Activated T-cell treated with anti-CD3 and anti-CD28 coated beads for 4 hours (primary cell): ENCODE results near the gene CLCA4.
"Not testable (repeated sequence)": the region's sequence is repeated elsewhere in the genome, so short reads cannot be mapped to it uniquely, and the experiment has no call there.

Experiments
- DNase-seq: peaks from one replicate; pipeline ENCODE4 v3.0.0-alpha.2; 2020

The CLCA4 gene

DNA sequence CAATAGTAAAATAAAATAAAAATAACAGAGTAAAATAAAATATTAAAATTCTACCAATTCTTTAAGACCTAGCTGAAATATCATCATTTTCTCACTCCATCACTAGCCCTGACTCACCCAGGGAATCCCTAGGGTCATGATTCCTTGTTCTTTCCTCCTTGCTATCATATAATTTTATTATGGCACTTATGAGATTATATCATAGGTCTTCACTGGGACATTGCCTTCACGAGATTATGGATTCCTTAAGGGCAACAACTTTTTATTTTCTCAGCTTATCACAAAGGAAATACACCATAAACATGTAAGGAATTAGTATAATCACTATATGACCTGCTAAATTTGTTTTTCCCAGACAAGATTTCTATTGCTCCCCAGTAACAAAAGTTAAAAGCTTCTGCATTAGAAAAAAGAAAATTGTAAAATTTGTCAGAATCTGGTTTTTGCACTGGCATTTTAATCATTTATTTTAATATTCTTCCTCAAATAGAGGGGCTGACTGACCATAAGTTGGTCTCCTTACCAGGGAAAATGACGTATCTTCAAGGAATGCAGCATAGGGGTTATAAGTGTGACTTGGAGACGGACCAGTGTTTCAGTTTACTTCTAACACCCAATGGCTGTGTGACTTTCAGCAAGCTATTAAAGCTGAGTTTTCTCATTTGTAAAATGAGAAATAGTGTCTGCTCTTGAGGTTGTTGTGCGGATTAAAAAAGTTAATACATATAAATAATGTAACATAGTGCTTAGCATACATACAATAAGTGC is 8.8 kb upstream of the CLCA4 start:
- DNase-seq = no peak

DNA sequence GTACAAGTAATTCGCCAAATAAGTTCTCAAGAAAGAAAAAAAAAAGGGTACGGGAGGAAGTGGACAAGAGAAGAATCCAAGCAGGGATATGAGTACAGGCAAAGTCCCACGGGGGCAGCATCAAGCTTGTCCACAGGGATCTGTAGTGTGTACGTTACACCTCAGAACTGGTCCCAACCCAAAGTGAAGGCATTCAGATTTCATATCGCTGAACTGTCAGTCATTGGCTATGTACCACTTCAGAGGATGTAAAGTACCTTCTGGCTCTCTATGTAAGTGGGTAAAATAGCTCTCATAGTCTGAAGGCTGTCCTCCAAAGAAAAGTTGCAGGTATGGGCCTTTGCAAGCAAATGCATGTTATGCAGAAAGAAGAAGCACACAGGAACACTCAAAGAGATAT is 8.1 kb upstream of the CLCA4 start:
- DNase-seq = no peak

DNA sequence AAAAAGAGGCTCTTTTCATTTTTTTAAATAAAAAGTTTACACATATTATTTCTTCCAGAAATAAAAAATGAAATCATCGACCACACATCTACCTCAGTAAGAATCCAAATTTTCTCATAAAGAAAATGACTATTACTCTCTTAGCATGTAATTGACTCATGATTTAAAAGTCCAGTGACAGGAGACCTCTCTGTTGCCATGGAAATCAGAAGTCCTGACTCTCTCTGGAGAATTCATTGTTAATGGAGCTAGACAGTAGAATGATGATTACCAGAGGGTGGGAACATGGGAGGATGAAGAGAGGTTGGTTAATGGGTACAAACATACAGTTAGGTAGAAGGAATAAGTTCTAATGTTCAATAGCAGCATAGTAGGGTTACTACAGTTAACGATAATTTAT is 5.0 kb upstream of the CLCA4 start:
- DNase-seq = no peak

DNA sequence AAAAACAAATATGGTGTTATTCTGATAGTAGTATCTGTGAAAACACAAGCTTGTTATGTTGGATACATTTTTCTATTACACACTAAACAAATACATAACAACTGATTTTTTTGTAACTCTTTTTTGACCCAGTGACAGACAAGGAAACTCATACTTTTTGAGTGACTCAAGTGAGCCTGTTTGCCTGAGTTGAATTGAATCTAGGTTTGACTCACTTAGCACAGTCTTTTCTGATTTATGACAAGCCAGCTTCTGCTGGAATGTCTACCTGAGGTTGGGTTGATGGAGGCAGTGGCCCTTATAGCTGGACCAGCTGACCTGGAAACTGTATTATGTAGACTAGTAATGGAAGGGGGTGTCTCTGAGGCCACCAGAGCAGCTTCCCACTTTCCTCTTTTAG is 4.2 kb upstream of the CLCA4 start:
- DNase-seq = no peak

DNA sequence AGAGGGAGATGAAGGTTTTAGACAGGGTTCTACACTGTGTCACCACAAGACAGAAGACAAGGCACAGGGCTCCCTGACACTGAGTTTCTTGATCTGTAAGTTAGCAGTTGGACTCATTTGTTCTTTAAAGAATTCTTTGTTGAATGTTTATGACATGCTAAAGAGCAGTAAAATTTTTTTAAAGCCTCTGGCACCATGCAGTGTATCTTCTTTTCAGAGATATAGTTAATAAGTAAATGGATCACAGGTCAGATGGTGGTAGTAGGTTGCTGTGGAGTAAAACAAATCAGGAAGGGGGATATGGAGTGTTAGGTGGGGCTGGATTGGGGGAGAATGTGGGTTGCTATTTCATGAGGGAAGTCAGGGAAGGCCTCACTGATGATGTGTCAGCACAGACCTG is 2.0 kb downstream of the CLCA4 start:
- no peak for DNase-seq

DNA sequence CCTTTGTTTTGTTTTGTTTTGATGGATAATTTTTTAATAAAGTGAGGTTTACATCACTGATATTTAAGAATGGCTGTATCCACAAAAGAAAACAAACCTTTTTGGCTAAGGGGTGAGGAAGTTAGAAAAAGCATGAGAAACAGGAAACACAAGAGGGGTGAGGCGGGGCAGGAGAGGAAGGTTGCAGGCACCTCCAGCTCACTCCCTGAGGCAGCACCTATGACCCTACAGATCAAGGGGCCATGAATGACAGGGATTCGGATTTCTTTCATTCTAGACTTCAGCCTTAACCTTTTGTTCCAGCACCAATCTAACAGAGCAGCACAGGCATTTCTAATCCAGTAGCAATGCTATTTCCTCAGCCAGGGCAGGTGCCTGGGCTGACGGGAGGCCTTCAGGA is 4.4 kb downstream of the CLCA4 start:
- no peak for DNase-seq

DNA sequence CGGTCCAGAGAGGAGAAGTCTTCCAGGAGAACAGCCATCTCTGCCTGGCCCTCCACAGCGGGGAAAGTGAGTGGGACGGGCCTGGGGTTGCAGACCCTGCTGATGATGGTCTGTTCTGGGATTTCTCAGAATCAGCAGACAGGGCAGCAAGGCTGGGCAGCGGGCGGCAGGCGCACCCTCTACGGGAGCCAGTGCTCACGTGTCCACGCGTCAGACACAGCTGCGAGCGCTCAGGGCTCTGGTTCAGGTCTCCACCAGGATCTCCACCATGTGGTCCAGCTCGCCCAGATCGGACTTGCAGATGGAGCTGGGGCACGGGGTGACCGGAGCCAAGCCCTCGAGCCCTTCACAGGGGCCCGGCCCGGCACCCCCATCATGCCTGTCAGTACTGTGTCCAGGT is 5.5 kb downstream of the CLCA4 start:
- DNase-seq = no peak

DNA sequence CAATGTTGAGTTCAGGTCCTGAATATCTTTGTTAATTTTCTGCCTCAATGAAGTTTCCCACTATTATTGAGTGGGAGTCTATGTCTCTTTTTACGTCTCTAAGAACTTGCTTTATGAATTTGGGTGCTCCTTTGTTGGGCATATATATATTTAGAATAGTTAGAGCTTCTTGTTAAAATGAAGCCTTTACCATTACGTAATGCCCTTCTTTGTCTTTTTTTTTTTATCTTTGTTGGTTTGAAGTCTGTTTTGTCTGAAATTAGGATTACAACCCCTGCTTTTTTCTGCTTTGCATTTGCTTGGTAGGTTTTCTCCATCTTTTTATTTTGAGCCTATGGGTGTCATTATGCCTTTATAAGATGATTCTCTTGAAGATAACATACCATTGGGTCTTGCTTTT is 10.9 kb downstream of the CLCA4 start:
- no peak for DNase-seq

DNA sequence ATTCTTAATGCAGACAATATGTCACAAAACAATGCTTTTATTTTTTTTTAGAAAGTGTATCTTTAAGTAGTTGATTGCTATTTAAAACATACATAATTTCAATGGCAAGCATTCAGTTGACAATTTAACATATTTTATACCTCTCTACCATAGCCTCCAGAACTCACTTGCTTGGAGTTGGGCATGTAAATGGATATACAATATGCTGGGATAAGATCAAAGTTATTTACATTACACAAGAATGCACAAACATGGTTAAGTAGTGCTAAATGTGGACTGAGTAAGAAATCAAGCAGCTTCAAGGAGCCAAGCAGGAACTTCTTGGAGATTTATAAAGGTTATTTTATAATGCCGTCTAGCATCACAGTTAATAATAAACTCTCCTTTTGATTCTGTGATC is 17.0 kb downstream of the CLCA4 start:
- no peak for DNase-seq

DNA sequence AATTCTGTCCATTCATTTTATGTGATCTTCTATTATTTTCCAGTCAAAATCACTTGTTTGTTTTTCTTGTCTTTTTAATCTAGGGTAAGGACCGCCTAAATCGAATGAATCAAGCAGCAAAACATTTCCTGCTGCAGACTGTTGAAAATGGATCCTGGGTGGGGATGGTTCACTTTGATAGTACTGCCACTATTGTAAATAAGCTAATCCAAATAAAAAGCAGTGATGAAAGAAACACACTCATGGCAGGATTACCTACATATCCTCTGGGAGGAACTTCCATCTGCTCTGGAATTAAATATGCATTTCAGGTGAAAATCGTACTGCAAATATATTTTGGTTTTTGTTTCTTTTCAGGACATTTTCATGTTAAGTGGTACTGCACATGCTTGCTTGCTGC is 20.5 kb downstream of the CLCA4 start:
- DNase-seq = no peak

DNA sequence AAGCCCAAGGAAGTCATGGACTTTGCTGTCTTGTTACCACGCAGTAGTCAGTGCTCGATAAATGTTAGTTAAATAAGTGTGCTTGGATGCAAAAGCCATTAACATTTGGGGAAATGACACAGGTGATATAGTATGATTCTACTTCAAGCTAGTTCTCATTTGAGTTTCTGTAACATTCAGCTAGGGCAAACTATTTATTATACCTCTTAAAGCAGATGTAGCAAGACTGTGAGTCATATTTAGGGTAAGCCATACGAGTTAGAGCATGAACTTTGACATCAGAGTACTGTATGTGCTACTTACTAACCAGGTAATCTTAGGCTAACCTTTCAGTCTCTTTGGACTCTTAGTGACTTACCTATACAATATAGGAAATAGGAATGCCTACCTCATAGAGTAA is 21.0 kb downstream of the CLCA4 start:
- no peak for DNase-seq

DNA sequence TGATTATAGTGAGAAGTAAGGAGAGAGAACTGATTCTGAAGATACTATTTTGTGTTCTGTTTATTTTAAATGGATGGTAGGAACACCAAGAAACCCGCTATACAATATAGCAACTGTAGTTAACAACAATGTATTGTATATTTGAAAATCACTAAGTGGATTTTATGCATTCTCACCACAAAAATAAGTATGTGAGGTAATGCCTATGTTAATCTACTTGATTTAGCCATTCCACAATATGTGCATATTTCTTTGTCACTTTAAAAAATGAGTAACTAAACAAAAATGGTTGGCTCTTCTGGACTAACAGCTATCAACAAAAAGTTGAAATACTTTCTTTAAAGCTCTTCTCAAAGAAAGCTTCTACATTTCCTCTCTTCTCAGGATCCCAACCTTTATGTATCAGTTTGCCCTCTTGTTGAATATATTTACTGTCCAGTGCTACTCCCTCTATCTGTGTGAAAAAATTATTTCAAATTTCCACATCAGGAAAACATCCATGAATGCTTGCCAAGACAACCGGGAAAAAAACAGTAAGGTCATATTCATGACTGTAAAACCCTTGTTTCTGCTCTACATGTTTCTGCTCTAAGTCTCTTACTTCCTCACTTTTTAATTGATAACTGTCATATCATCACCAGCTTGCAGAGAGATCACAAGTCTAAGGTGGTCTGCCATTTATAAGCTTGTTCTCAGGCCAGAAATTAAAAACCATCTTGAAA is 27.0 kb downstream of the CLCA4 start:
- DNase-seq = no peak

DNA sequence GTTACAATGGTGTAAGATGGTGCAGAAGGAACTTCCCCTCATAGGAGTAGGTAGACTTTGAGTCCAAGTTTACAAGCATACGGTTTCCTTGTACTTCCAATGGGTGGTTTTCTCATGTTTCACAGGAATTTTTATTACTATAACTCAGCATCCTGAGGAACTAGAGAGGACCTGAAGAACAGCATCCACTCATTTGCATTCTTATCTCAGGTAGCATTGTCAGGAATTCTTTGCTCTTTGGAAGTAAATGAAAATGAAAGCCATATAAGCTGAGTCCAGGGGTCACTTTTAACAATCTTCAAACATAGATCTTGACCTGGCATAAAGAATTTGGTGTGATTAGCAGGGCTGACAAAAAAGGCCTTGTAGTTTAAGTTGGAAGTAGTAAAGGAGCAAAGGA is 34.4 kb downstream of the CLCA4 start:
- DNase-seq = no peak

DNA sequence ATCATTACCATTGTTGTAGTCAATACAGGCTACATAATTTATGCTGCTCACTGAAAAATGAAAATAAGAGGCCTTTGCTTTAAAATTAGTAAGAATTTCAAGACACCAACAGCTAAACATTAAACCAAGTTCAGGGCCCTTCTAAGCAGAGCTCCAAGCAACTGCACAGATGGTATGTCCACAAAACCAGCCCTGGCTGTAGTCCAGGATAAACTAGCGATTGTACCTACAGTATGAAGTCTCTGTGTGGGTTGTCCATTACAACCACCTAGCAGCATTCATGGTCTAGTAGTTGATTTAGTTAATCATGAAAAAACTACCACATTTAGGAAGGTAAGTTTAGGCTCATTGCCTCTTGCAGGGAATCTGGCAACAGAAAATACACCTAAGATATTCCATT is 35.3 kb downstream of the CLCA4 start:
- DNase-seq = no peak

DNA sequence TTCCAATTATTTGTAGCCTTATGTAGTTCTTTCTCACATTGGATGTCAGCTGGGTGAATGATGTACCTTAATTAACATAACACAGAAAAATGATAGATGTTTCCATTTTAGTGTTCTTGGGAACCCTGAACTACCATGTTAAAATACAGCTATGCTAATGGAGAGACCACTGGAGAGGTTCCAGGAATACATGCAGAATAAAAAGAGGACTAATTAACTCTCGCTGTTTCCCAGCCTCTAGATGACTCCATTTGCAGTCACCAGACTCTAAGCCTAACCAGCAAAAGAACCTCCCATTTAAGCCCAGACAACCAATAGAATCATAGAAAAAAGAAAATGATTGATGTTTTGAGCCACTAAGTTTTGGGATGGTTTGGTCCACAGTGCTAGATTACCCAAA is 36.2 kb downstream of the CLCA4 start:
- DNase-seq = no peak

DNA sequence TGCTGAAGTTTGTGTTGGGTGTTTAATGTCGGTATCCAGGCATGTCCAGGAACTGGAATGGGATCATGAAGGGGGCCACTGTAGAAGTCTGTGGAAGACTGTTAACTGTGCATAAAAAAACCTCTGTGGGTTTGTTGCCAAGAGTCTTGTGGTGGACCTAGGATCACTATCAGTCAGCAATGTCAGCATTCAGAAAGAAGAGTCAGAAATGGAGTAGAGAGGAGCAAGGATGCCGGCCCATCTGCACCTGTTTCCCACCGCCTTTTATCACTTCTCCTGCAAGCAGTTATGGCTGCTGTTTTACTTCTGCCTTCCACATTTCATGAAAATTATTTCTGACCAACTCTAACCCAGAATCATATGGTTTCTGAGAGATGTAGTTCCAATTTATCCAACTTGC is 36.7 kb downstream of the CLCA4 start:
- no peak for DNase-seq

DNA sequence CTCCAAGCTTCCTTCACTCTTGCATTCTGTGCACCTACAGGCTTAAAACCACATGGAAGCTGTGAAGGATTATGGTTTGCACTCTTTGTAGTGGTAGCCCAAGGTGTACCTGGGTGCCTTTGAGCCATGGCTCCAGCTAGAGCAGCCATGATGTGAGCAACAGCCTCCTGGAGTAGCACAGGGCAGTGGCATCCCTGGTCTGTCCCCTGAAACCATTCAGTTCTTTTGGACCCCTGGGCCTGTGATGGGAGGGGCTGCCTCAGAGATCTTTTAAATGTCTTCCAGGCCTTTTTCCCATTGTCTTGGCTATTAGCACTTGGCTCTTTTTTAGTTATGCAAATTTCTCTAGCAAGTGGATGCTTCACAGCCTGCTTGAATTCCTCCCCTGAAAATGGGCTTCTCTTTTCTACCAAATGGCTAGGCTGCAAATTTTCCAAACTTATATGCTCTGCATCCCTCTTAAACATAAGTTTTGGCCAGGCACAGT is 47.4 kb downstream of the CLCA4 start:
- DNase-seq = no peak

DNA sequence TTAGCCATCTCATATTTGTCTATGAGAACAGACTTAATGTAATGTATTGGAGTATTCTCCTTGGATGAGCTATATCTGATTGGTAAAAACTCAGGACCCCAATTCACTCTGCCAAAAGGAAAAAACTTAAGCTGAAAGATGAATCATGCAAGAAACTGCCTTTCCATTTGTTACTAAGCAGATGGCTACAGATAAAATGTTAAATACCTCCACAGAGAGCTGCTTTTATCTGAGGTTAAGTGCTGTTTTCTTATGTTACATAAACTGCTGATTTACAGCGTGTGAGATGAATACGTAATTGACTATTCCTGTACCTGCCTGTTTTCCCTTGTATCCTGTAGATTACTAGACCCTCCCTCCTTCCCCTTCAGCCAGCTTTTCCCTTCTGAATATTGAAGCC is 49.3 kb downstream of the CLCA4 start:
- DNase-seq = no peak

DNA sequence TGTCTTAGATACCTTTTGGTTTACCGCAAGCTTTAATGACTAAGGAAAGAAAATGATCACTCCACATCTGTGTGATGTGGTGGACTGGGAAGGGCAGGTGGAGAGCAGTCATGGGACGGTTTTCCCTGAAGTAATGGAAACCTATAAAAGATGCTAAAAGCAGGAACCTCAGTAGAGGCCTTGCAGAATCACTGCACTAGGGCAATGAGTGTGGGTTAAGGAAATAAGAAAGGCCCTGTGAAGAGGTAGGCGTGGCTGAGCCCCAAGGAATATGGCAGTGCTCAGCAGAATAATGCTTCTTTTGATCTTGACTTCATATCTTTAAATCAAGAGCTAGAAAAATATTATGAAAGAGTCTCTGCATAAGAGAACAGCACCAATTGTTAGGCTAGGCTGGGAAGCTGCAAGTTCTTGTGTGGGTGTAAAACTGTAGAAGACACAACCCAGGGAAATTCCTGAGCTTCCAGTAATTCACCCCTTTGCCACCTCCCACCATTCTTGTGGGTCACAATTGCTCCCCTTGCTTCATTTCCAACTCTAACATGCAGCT is 49.9 kb downstream of the CLCA4 start:
- DNase-seq = no peak

DNA sequence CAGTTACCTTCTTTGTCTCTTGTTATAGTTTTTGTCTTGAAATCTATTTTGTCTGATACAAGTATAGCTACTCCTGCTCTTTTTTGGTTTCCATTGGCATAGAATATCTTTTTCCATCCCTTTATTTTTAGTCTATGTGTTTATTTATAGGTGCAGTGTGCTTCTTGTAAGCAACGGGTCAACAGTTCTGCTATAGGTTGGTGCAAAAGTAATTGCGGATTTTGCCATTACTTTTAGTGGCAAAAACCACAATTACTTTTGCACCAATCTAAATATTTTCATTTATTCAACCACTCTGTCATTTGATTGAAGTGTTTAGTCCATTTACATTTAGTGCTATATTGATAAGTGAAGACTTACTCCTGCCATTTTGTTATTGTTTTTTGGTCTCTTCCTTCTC is 59.2 kb downstream of the CLCA4 start:
- DNase-seq = not testable (repeated sequence)

DNA sequence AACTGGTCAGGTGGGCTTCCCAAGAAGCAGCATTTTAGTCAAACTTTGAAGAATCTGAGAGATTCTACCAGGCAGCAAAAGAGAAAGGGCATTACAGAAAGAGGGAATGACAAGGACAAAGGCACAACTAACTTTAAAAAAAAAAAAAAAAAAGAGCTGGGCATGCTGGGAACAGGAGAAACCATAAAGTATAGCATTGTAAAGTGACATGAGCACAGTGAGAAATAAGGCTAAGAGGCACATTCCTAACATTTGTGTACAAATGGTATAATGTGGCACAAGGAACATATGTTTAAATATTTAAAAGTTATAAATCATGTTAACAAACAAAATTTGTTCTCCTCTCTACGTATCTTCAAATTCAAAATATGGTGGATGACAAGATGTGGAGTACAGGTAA is 69.6 kb downstream of the CLCA4 start:
- no peak for DNase-seq

DNA sequence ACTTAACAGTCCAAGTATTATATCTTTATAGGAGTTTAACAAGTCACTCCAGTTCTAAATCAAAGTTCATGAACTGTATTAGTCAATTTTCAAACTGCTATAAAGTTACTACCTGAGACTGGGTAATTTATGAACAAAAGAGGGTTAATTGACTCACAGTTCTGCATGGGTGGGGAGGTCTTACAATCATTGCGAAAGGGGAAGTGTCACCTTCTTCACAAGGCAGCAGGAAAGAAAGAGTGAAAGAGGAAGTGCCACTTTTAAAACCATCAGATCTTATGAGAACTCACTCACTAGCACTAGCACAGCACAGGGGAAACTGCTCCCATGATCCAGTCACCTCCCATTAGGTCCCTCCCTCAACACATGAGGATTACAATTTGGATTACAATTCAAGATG is 70.0 kb downstream of the CLCA4 start:
- DNase-seq = no peak

DNA sequence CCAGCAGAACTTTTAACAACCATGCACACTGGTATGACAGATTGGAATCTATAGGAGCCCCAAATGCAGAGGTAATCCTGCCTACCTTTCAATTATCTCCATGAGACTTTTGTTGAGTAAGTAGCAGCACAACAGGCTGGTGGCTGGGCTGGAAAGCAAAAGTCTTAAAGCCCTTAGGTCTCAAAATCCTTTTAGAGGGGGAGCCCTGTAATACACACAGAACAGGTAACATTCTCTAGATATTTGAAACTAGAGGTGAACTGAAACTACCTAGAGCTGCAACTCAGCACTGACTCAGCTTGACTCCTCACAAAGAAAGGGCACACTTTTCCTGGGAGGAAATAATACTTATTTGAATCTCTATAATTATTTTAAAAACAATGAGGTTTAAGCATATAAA is 71.5 kb downstream of the CLCA4 start:
- DNase-seq = no peak

DNA sequence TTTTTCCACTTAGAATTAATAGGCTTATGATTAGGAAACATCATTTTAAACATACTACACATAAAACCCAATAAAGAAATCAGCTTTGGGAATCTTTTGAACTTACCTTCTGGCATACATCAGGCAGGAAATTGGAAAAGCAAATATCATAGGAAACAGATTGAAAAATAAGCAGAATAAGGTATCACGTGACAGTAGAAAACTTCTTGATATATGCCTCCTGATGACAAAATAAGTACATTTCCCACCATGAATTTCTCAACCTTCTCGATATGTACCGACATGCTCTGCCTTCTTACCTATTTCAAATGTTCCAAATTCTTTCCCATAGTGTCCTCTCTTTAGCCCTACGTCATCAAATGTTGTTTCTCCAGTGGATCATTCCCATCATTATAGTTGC is 72.4 kb downstream of the CLCA4 start:
- DNase-seq = no peak
